NCI-H345 treated with DMSO at 0.1 percent for 48 hours (cell line): ENCODE data around the gene PRLH.

ENCODE experiments used
- DNase-seq: peaks from one replicate; lab custom pipeline; 2025; ENCODE audit not compliant: unreplicated experiment; lab: John Stamatoyannopoulos, UW

The PRLH gene

DNA sequence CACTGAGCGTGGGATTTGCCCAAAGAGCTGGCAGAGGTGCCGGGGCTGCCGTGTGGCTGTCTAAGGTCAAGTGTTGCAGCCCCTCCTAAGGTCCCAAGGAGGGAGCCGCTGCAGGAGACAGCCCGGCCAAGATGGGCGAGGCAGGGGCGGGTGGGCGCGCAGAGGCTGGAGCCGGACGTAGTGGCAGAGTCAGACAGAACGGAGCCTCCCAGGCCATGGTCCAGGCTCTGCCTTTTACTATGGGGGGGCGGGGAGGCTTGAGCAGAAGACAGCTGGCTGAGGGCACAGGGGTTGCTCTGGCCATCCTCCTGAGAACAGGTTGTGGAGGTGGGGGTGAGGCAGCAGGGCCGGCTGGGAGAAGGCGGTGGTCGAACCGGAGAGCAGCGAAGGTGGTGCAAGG lies 27.5 kb upstream of the PRLH start:
- no peak for DNase-seq

DNA sequence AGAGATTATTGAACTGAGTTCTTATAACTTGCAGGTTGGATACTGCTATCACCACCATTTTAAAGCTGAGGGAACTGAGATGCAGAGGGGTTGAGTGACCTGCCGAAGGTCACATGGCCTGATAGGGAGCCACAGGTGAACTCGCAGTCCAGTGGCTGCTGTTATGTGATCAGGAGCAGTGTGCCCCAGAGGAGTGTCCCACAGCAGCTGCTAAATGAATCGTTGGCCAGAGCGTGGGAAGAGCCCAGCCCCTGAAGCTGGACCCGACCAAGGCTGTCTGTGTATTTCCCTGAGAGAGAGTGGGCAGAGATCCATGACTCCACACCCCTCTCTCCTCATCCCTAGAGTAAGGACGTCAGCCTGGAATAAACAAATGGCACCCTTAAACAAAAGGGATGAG lies 26.7 kb upstream of the PRLH start:
- no peak for DNase-seq

DNA sequence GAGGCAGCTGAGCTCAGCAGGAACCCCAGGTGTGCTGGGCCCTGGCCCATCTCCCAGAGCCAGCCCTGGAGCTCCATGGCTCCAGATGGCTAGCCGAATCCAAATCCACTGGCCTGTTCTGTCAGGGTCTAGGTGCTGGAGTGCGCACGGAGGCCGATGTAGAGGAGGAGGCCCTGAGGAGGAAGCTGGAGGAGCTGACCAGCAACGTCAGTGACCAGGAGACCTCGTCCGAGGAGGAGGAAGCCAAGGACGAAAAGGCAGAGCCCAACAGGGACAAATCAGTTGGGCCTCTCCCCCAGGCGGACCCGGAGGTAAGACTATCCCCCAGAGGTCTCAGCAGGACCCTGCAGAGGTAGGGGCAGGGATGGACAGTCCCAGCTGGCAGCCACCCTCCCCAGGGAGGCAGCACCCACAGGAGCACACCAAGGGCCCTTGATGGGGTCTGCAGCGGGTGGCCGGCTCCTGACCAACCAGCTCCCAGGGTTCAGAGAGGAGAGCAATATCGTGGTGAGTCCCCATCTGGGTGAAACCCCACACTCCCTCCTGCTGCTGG lies 26.1 kb upstream of the PRLH start:
- DNase-seq, result no peak

DNA sequence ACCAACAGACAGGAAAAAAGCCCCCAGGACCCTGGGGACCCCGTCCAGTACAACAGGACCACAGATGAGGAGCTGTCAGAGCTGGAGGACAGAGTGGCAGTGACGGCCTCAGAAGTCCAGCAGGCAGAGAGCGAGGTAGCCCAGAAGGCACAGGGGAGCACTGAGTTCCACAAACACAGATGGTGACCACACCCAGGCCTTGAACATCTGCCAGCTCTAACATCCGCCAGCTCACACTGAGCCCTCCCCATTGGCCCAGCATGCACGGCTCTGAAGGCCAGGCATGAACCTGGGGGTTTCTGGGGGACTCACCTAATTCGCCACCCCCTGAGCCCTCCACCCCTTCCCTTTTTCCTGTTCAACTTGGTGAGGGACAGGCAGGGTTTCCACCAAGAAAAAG lies 25.6 kb upstream of the PRLH start:
- peak; percentile 9 for DNase-seq

DNA sequence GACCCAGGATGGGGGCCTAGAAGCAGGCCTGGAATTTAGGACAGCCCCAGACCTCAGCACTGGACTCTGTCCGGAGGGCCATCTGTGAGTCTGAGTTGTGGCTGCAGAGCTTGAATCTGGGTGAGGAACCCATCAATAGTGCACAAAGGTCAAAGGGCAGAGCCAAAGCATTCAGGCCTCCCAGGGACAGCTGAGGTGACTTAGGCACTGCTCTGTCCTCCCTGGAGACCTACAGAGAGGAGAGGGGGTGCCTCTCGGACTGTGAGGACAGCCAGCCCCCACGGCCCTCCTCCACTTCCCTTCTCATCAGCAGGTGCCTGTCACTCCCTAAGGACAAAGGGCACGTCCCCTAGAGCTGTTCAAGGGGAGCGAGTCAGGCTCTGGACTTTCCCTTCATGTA lies 25.1 kb upstream of the PRLH start:
- no peak for DNase-seq

- DNase-seq, result no peak
Observed at GRCh38 chr2:237542001-237542704, 24.2 kb upstream of the PRLH start.

GRCh38 chr2:237546040-237546875 lies 20.1 kb upstream of the PRLH start:
- no peak for DNase-seq

DNA sequence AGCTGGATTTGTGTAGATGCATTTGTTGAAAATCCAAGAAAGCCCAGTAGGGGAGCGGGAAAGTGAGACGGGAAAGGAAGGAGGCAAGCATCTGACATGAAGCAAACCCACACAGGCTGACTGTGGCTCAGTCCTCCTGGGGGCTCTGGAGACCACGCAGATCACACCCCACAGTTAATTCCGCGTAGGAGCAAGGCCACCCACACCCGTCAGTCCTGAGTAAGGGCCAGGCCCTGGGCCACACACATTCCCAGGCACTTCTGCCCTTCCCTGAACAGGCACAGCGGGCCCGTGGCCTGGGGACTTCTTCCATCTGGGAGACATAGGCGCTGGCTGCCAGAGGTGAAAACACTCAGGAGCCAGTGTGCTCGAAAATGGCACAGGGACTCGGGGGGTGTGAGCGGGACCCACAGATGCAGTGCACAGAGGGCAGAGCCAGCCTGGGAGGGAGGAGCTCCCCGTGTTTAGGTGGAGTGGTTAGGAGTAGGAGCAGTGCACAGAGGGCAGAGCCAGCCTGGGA lies 19.4 kb upstream of the PRLH start:
- no peak for DNase-seq

- peak; percentile 32 for DNase-seq
Observed at GRCh38 chr2:237547841-237548416, 18.4 kb upstream of the PRLH start.

- no peak for DNase-seq
Observed at GRCh38 chr2:237549216-237549615, 17.2 kb upstream of the PRLH start.

- peak; percentile 17 for DNase-seq
Observed at GRCh38 chr2:237549643-237550415, 16.5 kb upstream of the PRLH start.

- DNase-seq, result no peak
Observed at GRCh38 chr2:237551071-237551574, 15.3 kb upstream of the PRLH start.

DNA sequence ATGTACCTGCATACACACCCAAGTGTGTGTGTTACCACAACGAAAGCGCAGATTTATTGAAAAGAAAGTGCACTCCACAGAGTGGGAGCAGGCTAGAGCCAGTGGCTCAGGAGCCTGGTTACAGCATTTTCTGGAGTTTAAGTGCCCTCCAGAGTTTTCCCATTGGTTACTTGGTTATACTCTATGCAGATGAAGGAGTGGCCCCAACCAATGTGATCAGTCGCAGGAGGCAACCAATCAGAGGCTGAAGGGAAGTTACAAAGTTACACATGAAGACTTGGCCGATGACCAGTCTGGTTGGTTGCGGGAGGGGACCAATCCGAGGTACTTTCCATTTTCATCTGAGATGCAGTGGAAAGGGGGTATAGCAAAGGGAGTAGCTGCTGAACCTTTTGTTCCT lies 13.5 kb upstream of the PRLH start:
- no peak for DNase-seq

GRCh38 chr2:237553948-237554347 lies 12.4 kb upstream of the PRLH start:
- no peak for DNase-seq

- no peak for DNase-seq
Observed at GRCh38 chr2:237555560-237555959, 10.8 kb upstream of the PRLH start.

DNA sequence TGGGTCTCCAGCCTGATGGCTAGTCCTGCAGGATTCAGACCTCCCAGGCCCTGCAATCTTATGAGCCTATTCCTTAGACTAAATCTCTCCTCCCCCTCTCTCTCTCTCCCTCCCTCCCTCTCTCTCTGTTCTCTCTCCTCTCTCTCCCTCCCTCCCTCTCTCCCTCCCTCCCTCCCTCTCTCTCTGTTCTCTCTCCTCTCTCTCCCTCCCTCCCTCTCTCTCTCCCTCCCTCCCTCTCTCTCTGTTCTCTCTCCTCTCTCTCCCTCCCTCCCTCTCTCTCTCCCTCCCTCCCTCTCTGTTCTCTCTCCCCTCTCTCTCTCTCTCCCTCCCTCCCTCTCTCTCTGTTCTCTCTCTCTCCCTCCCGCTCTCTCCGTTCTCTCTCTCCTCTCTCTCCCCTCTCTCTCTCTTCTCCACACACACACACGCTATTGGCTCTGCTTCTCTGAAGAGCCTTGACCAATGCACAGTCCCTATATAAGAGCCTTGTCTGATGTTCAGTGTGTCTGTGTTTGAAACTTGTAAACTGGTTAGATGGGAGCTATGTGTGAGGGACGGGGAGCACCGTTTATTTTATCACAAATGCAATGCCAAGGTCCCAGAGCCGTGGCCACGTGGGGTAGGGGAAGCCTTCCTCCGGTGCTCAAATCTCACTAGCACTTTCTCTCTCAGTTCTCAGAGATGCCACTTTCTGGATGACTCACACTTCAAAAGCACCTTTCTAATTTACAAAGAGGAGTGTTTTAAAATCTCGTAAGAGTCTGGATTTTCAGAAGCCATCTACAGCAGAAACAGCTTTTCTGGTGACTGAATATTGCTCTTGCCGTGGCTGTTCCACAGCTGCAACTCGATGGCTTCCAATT lies 9.4 kb upstream of the PRLH start:
- no peak for DNase-seq

DNA sequence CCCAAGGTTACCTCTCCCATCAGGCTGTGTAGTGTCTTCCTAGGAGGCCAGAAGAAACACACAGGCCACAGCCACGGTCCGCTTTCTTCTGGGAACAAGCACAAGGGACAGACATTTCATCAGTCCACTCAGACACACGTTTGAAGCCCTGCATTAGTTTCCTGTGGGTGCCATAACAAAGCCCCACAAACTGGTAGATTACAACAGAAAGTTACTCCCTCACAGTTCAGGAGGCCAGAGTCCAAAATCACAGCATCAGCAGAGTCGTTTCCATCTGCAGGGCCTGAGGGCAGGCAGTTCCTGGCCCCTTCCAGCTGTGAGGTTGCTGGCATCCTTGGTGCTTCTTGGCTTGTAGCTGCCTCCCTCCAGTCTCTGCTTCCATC lies 8.8 kb upstream of the PRLH start:
- DNase-seq, result no peak

GRCh38 chr2:237558961-237559641 lies 7.3 kb upstream of the PRLH start:
- peak; percentile 67 for DNase-seq

- no peak for DNase-seq
Observed at GRCh38 chr2:237561221-237561620, 5.2 kb upstream of the PRLH start.
